ENCODE results near the gene CD248.

Gene CD248

GRCh38 chr11:66340596-66341501 is 24.0 kb upstream of the CD248 start:
- DNase-seq: no peak

DNA sequence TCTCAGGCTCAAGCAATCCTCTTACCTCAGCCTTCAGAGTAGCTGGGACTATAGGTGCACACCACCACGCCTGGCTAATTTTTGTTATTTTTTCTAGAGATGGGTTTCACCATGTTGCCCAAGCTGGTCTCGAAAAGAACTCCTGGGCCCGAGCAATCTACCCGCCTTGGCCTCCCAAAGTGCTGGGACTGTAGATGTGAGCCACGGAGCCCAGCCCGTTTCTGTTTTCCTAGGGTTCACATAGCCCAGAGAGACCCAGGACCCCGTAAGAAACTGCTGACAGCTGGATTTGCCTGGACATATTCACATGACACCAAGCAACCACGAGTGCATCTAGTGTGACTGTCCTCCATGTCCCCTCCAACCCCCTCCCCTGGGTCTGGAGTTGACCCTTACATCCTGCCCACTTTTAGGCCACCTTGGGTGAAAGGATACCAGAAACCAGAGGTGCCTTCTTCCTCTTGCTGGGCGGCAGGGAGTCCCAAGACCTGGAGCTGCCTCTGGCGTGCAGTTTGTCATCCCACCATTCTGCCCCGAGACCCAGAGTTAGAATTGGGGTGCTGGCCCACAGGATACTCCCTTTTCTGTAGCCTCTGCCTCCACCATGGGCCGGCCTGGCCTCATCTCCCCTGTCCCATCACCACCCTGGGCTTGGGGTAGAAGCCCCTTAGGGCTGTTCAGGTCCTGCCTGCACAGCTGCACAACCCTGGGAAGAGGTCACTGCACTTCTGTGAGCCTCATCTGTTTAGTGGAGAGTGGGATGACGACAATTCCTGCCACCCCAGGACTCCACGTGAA is 23.0 kb upstream of the CD248 start:
- DNase-seq: no peak

- DNase-seq: no peak
Measured at GRCh38 chr11:66339162-66339675, 22.4 kb upstream of the CD248 start.

DNA sequence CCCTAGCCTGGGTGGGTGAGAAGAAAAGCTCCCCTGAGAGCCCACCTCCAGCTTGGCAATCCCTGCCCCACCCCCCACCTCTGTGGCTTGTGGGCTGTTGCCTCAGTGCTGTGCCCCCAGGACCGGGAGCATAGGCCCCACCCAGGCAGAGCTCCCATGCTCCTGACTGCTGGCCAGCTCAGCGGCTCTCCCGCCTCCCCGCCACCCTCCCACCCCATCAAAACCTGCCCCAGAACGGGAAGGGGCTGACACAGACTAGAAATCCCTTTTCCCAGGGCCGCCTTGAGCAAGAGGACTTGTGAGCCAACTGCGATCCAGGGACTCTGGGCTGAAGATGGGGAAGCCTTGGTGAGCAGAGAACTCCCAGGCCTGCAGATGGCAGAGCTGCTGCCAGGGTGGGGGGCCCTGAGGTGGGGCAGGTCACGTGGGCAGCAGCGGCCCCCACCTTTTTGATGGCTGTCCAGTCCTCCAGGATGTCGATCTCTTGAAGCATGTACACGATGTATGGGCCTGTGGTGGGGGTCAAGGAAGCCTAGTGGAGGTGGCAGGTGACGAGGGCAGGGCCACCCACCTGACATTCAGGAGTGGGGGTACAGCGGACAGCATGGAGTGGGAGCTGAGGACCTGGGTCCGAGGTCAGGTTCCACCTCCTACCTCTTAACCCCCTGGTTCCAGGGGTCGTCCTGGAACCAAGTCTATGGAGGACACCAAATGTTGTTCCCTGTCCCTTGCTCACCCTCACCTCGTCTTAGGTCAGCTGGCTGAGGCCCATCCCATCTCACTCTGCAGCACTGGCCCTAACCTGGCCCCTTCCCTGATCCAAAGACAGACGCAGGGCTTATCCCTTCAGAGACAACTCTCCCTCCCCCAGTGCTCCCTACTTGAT is 21.7 kb upstream of the CD248 start:
- no peak for DNase-seq

DNA sequence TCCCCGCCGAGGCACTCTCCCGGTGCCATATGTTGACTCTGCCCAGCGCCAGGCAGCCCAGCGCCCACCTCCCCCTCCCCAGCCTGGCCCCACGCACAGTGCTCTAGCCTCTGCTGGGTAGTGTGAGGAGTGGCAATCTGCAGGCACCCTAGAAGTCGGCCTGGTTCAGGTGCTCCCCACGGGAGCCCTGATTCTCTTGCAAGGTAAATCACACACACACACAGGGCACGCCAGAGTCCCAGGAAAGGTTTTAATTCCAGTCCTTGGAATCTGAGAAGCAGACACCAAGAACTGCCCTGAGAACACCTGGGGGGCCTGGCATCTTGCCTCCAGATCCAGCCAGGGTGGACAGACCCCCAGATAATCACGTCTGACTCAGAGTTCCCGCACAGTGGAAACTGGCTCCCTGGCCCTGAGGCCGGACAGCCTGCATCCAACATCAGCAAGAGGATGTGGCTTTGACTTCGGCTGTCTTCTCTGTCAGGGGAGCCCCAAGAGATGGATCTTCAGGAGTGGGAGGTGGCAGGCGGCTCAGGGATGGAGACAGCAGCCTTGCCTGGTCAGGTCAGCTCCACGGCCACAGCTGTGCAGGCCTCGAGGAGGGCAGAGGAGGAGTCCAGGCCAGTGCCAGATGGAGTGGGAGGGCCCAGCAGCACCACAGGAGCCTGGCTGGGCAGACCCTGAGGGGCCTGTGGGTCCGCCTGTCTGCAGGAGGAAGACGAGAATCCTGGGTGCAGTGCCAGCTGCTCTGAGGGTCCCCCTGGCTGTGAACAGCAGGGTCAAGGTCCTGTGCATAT is 20.5 kb upstream of the CD248 start:
- no peak for DNase-seq

GRCh38 chr11:66336234-66337102 is 19.6 kb upstream of the CD248 start, which contains the start of gene RIN1:
Gene RIN1 (minus strand): TSS chr11:66336434. CDS start chr11:66336402, 32 bp downstream.
- DNase-seq: peak; percentile 43

DNA sequence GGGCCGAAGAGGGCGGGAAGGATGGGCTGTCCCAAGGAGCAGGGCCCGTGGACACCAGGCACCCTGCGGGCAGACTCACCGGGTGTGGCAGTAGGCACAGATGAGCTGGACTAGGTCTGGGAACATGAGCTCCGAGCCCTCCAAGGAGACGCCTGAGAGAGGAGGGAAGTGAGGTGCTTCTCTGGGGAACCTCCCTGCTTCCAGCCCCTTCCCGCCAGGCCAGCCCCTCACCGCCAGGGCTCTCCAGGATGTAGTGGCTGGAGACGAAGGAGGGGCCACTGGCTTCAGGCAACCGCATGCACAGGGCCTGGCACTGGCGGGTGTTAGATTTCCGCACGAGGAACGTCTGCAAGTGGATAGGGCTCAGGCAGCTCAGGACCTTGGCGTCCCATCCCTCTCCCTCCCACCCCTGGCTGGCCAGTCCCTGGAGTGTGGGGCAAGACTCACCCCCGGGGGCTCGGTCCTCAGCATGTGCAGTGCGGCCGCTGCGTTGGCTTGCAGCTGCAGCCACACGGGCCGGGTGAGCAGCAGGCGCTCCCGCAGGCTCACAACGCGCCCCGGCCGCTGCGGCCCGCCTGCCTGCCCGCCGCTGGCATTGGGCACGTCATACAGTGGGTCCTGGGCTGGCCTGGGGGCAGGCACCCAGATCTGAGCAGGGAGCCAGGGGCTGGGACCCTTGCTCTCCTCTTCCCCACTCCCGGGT is 18.8 kb upstream of the CD248 start:
- DNase-seq: peak; percentile 17

DNA sequence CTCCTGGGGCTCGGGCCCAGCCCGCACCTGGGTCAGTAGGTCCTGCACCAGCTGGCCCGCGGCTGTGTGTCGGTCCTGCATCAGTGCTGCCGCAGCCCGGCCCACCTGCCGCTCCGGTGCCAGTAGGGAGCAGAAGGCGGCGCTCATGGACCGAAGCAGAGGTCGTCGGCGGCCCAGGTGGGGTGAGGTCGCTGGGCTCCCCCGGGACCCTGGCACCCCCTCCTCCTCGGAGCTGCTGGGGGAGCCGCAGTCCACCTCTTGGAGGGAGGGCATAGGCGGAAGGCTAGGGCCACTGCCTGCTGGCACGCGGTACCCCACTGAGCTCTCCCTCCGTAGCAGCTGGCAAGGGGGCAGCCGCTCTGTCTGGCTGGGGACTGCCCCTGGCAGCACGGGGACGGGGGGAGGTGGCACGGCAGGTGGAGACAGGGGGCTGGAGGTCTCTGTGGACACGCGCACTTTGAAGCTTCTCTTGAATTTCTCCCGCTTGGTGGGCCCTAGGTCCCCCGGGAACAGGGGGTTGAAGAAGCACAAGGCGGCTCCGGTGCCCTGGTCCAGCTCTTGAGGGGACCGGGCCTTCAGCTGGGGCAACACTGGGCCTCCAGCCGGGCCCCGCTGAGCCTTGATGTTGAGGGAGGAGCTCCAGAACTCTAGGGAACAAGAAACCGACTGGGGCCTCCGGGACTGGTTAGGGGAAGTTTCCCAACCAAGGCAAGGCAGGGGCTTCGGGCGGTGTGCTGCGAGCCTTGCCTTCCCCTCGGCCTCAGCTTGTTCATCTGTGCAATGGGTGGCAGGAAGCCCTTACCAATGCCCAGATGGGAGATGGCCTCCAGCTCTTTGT is 18.0 kb upstream of the CD248 start:
- no peak for DNase-seq

- DNase-seq: no peak
Measured at GRCh38 chr11:66333896-66334604, 17.2 kb upstream of the CD248 start.

DNA sequence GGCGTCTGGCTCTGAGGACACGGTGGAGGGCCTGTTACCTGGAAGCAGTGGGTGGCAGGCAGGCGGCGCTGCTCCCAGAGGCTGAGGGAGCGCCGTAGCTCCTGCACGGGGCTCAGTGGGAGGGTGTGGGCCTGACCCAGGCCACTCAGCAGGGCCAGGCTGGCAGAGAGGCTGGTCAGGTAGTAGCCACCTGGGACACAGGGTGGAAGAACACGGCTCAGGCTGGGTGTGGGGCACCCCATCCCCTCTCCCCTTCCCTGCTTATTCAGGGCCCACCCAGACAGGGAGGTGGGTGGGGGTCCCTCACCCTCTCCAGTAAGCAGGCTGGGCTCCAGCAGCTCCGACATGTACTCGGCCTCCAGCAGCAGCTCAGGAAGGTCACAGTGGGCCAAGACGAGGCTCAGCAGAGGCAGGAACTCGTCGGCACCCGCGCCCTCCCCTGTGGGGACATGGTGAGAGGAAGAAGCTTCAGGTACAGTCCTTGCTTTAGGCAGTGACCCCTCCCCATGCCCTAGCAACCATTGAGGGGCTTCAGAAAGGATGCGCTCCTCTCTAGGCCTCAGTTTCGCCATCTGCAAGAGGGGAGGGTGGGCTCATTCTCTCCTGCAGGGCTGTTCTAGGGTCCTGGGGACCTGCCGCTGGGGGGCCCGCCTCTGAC is 16.5 kb upstream of the CD248 start:
- DNase-seq: no peak

DNA sequence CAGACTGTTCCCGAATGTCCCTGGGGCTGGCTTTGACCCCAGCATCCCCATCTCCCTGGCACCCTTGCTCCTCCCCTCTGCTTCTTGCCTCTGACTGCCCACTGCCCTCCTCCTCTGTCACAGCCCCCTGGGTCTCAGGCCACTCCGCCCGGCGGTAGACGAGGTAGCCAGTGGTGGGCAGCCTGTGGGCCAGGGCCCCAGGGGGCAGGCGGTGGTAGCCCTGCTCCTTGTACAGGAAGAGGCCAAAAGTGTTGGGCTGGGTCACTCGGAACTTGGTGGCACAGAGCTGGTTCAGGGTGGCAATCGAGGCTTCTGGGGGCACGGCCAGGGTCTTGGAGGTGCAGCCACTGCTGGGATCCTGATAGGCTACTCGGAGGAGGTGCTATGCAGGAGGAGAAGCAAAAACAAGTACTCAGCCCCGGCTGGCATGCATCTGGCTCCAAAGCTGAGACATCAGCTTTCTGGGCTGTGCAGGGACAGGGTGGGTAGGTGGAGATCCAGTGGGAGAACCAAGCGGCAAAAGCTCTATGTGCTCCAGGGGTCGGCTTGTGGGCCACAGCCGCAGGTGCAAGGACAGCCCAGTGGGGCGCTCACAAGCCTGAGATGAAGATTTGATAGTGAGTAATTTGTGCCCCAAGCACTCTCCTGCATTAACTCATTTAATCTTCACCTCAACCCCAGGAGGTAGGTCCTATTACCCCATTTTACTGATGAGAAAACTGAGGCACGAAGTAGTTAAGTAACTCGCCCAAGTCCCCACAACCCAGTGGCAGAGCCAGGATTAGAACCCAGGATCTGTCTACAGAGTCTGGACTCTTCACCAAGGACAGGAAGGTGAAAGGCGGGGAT is 15.8 kb upstream of the CD248 start:
- no peak for DNase-seq

DNA sequence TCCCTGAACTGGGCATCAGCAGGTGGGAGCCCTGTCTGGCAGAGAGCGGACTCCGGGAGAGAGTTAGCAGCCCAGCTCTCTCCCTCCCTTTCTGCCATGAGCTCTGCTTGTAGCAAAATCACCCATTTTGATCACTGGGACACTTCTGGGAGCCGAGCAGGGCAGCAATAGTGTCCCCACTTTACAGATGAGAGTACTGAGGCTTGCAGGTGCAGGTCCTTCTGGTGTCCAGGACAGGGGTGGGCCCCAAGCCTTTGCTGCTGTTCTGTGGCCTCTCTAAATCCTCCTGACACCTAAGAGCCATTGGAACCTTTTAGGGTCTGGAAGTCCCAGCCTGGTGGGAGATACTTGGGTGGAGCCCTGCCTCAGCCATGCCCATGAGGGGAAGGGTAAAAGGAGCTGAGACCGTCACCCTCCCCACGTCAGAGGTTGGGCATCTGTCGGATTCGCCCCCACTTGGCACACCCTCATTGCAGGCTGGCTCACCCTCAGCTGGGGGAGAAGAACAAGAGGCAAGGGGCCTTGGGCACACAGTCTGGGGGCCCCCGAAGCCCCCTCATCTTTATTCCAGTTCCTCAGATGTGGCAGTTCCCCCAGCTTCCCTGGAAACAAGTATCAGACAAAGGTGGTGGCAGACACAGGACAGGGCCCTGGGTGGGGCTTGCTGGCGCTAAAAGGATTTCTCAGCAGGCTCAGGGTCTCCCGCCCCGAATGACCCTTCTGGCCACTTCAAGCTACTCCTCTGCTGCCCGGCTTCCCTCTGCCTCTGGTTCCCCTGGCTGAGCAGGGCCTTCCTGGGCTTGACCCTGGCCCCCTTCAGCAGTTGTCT is 14.9 kb upstream of the CD248 start:
- no peak for DNase-seq

- DNase-seq: no peak
Measured at GRCh38 chr11:66330931-66331330, 14.1 kb upstream of the CD248 start.

GRCh38 chr11:66329165-66329673 is 12.4 kb upstream of the CD248 start:
- DNase-seq: no peak

DNA sequence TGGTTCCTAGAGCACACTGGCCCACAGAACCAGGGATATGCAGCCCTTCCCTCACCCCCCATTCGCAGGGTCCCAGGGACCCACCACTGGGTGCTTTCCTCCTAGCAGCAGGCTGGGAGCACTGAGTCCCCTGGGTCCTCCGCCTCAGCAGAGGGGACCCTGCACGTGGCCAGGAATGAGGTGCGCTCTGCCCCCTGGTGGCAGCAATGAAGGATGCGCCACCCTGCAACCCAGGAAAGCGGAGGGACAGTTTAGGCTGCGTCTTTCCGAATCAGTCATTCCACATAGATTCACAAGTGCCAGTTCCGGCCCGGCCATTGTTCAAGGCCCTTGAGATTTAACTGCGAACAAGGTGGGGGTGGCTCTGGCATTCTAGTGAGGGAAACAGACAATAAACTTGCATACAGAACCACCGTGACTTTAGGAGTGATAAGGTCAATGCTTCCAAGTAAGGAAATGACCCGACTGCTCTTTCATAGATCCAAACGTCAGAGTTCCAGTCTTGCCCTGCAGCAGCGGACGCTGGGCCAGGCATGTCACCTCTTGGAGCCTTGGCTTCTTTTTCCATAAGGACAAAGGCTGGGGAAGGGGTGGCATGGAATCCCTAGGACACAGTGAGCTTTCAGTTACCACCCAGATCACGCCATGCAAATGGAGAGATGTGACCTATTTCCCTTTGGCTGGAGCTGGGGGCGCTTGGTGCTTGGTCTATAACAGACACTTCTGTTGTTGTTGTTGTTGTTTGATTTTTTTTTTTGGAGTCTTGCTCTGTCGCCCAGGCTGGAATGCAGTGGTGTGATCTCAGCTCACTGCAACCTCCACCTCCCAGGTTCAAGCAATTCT is 11.7 kb upstream of the CD248 start:
- peak; percentile 63 for DNase-seq

Data from NCI-H146 (cell line).